GM12878 (cell line): ENCODE measurements around the gene RHEX. TPM values are rescaled to one million over a fixed set of nuclear protein-coding genes. Genes with fewer than 3 reads are reported as not detected.
"Not testable (repeated sequence)": the region's sequence is repeated elsewhere in the genome, so short reads cannot be mapped to it uniquely, and the experiment has no call there.

Source experiments
- ATAC-seq: fragments of 200-7000 bp; cut with Tn5 transposase; 3 replicates; pipeline ENCODE4 v1.9.1; 2020; ENCODE audit warnings: mild to moderate bottlenecking, moderate library complexity
- BruUV-seq: library from RNA; stranded (reverse); fragments of 400-500 nt; replicated peaks from 2 replicates; lab custom pipeline; 2021; lab: Mats Ljungman, UMichigan
- CTCF ChIA-PET: fragments of 300-600 bp; sonication (Branson Sonifier 250); formaldehyde crosslinking; extraction: SDS; loops from one replicate; lab custom pipeline; 2021; ENCODE audit warnings: inconsistent platforms; lab: Yijun Ruan, JAX
- POLR2A ChIA-PET: fragments of 350-600 bp; formaldehyde crosslinking; extraction: SDS; loops from one replicate; lab custom pipeline; 2021; ENCODE audit warnings: inconsistent platforms; lab: Charles Lee
- RAD21 ChIA-PET: fragments of 300-600 bp; sonication (Branson Sonifier 250); formaldehyde crosslinking; loops from one replicate; lab custom pipeline; 2023; ENCODE audit warnings: antibody characterized with exemption; ENCODE audit not compliant: unreplicated experiment; lab: Charles Lee
- SMC1A ChIA-PET: fragments of 300-600 bp; sonication (Branson Sonifier 250); formaldehyde crosslinking; loops from one replicate; lab custom pipeline; 2023; ENCODE audit not compliant: unreplicated experiment, uncharacterized antibody; lab: Charles Lee
- DNase-seq: peaks from one replicate; pipeline ENCODE4 v3.0.0-alpha.2; 2011; ENCODE audit warnings: low read depth, low spot score
- FAIRE-seq: peaks from 3 replicates; lab custom pipeline; 2011; peaks lifted over from hg19 to GRCh38; lab: Jason Lieb, UNC
- H2AFZ ChIP-seq: 2 replicates; pipeline ENCODE4 v1.6.0; 2011; ENCODE audit warnings: low read depth, low read length, control low read depth; ENCODE audit not compliant: control insufficient read depth
- H3K27ac ChIP-seq: 2 replicates; pipeline ENCODE4 v1.5.1; 2011; ENCODE audit warnings: control low read depth; ENCODE audit not compliant: control insufficient read depth, insufficient read depth
- H3K27me3 ChIP-seq, 2 experiments: replicated peaks in 1 of 2; 2 replicates each; pipeline versions ENCODE4 v1.6.0 to v1.6.1; 2011; ENCODE audit warnings: low read length in 1 of 2; ENCODE audit not compliant: control insufficient read depth in 2 of 2, insufficient read depth in 2 of 2
- H3K36me3 ChIP-seq, 2 experiments: 2 replicates each; pipeline ENCODE4 v1.5.1; 2011; ENCODE audit warnings: low read length in 1 of 2; ENCODE audit not compliant: control insufficient read depth in 2 of 2, insufficient read depth in 2 of 2
- H3K4me1 ChIP-seq: 2 replicates; pipeline ENCODE4 v1.6.1; 2011; ENCODE audit warnings: mild to moderate bottlenecking, low read length, moderate library complexity, mixed read lengths; ENCODE audit not compliant: control insufficient read depth, insufficient read depth
- H3K4me2 ChIP-seq: 2 replicates; pipeline ENCODE4 v1.6.0; 2011; ENCODE audit warnings: control low read depth; ENCODE audit not compliant: control insufficient read depth, insufficient read depth
- H3K4me3 ChIP-seq: fragments of 200-600 bp; sonication (generic); 2 replicates; pipeline ENCODE4 v1.5.1; 2016
- H3K79me2 ChIP-seq: 2 replicates; pipeline ENCODE4 v1.6.0; 2011; ENCODE audit warnings: low read length; ENCODE audit not compliant: control insufficient read depth, insufficient read depth
- H3K9ac ChIP-seq: 2 replicates; pipeline ENCODE4 v1.8.0; 2011; ENCODE audit warnings: low read length, control low read depth, mixed read lengths; ENCODE audit not compliant: control insufficient read depth, insufficient read depth
- H3K9me3 ChIP-seq: replicated peaks from 3 replicates; pipeline ENCODE4 v1.5.1; 2011; ENCODE audit warnings: mild to moderate bottlenecking, low read length; ENCODE audit not compliant: control insufficient read depth, insufficient read depth
- H4K20me1 ChIP-seq: 2 replicates; pipeline ENCODE4 v1.6.0; 2011; ENCODE audit not compliant: control insufficient read depth, insufficient read depth
- WGBS: methylation state at CpG from one replicate; pipeline ENCODE4 v1.1.6; 2016; ENCODE audit warnings: low lambda C conversion rate; ENCODE audit not compliant: insufficient replicate concordance, insufficient coverage; ENCODE audit errors: missing lambda C conversion rate; 5-methylcytosine and 5-hydroxymethylcytosine counted together
- in situ Hi-C: fragments of 300-500 bp; cut with MboI; formaldehyde crosslinking; loops from 9 replicates; pipeline ENCODE4 v1.14.3; 2018; ENCODE audit warnings: mixed read lengths
- intact Hi-C: fragments of 100-400 bp; cut with micrococcal nuclease; formaldehyde crosslinking; loops from one replicate; pipeline ENCODE4 v1.14.2; 2022; ENCODE audit not compliant: unreplicated experiment
- polyA plus RNA-seq, 11 experiments: library from polyadenylated mRNA; depleted of rRNA in 4 of 11; unstranded in 6 of 11; stranded (reverse) in 5 of 11; fragments of >200 nt; fragmentation: Nextera tagmentation in 4 of 11; fragmentation: Illumina TruSeq in 1 of 11; extraction: Ambion mirVana in 4 of 11; extraction: Trizol in 1 of 11; gene quantifications; 1 replicate in 1 of 11; 2 replicates in 10 of 11; pipeline versions ENCODE4 v1.2.1 to v1.2.3, GENCODE V29; 2011 to 2016; ENCODE audit warnings: inconsistent platforms in 2 of 11, missing spikeins in 2 of 11, low read depth in 1 of 11
- total RNA-seq, 4 experiments: library from RNA; depleted of rRNA in 3 of 4; stranded (reverse); fragments of >200 nt in 3 of 4; fragmentation: Illumina TruSeq in 1 of 4; extraction: Trizol in 1 of 4; gene quantifications; 2 replicates each; pipeline versions ENCODE4 v1.2.1 to v1.2.3, GENCODE V29; 2013 to 2021
- TF ChIP-seq, protein P1 (sequence below): fragments of 450-650 bp; IDR thresholded peaks from 2 replicates; pipeline ENCODE4 v1.6.1; 2016; ENCODE audit warnings: mild to moderate bottlenecking

RHEX gene
- total and polyA plus RNA-seq, 10 of the 15 experiments (the other 5 are each of a cell fraction or from before 2014, with no cell fraction given), result 2.4 to 11.4 (median 5.7) TPM

DNA sequence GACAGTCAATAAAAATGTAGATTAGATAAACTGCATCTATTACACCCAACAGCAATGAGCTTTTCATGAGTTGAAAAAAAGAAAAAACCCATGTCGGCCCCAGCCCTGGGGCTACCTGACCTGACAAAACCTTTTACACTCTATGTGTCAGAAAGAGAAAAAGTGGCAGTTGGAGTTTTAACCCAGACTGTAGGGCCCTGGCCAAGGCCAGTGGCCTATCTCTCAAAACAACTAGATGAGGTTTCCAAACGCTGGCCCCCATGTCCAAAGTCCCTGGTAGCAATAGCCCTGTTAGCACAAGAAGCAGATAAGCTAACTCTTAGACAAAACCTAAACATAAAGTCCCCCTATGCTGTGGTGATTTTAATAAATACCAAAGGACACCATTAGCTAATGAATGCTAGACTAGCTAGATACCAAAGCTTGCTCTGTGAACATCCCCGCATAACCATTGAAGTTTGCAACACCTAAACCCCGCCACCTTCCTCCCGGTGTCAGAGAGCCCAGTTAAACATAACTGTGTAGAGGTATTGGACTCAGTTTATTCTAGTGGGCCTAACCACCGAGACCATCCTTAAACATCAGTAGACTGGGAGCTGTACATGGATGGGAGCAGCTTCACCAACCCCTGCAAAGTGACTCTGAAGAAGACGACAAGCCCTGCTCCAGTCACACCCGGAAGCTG, 2.8 kb downstream of the RHEX start:
- not testable (repeated sequence) for ATAC-seq, H3K27me3 ChIP-seq, FAIRE-seq, BruUV-seq, H2AFZ ChIP-seq, H4K20me1 ChIP-seq
- in situ Hi-C loops, result loop anchor here (10.0 kb wide), 1 partner anchor 729 kb away; no protein-coding TSS in a partner anchor
- ChIA-PET RAD21 (interaction anchor here (1.2 to 3.1 kb wide), 7 partner anchors 9 to 70 kb away, joined by 3 to 19 read pairs (median 8); no protein-coding TSS in a partner anchor), SMC1A (interaction anchor here (0.7 to 7.1 kb wide), 12 partner anchors 9 to 352 kb away, joined by 3 to 63 read pairs (median 4); no protein-coding TSS in a partner anchor)
- peaks cover 9 to 25% of the 10 kb centered on the region in 2 experiments for H3K36me3 ChIP-seq
- peaks cover 28% of the 10 kb centered on the region for H3K4me1 ChIP-seq
- H3K4me2 ChIP-seq, result peak overlapping the region; percentile 68
- peak overlapping the region; percentile 61 for H3K4me3 ChIP-seq
- intact Hi-C loops, result loop anchor here (5.0 to 10.0 kb wide), 3 partner anchors 421 to 1541 kb away; partner anchors contain the start of genes ELK4 and MDM4
- TF ChIP-seq, protein P1, sequence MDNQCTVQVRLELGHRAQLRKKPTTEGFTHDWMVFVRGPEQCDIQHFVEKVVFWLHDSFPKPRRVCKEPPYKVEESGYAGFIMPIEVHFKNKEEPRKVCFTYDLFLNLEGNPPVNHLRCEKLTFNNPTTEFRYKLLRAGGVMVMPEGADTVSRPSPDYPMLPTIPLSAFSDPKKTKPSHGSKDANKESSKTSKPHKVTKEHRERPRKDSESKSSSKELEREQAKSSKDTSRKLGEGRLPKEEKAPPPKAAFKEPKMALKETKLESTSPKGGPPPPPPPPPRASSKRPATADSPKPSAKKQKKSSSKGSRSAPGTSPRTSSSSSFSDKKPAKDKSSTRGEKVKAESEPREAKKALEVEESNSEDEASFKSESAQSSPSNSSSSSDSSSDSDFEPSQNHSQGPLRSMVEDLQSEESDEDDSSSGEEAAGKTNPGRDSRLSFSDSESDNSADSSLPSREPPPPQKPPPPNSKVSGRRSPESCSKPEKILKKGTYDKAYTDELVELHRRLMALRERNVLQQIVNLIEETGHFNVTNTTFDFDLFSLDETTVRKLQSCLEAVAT, result peak; percentile 47; the same call in 1 of the 2 replicates
- TF ChIP-seq, all 136 proteins: peak for 1; not testable (repeated sequence) for 135
- Histone ChIP-seq H3K79me2 (peaks cover 60% of the 10 kb centered on the region), H3K9ac (peak overlapping the region; percentile 18; the same call in 1 of the 2 replicates)
- ChIA-PET POLR2A (interaction anchor here (1.0 to 1.4 kb wide), 2 partner anchors 13 to 17 kb away, joined by 3 read pairs; no protein-coding TSS in a partner anchor), CTCF (interaction anchor here (0.7 to 6.1 kb wide), 15 partner anchors 11 to 525 kb away, joined by 3 to 72 read pairs (median 4); no protein-coding TSS in a partner anchor)
- H3K9me3 ChIP-seq, H3K27ac ChIP-seq, DNase-seq: not testable (repeated sequence)
- 53% methylated on average over 8 of the region's 8 CpGs for WGBS
